ENCODE measurements around the gene EGFLAM. TPM values are rescaled to one million over a fixed set of nuclear protein-coding genes. Genes with fewer than 3 reads are reported as not detected.

The EGFLAM gene
- total and polyA plus RNA-seq, 9 of the 15 experiments (the other 6 are each of a cell fraction or from before 2014, with no cell fraction given) = 0.09 to 2.5 (median 1.0) TPM

- TF ChIP-seq E4F1 (CRISPR knock-in tag; IDR thresholded peaks at IDR 0.05; ENCODE audit: borderline replicate concordance) = no peak
- no peak for TF ChIP-seq RBM22 (IDR thresholded peaks at IDR 0.05; ENCODE audit: low read depth, low read length, poor library complexity, severe bottlenecking)
- no peak for TF ChIP-seq YBX1 (IDR thresholded peaks at IDR 0.05)
- TF ChIP-seq RAD21 (CRISPR knock-in tag; conservative IDR thresholded peaks at IDR 0.05 in 1 of 2, IDR thresholded peaks at IDR 0.05 in 1 of 2) = 0 out of 4 replicates have a peak, but pooled peaks of 1 of the 2 experiments have one; percentile 26
- TF ChIP-seq, protein P1, sequence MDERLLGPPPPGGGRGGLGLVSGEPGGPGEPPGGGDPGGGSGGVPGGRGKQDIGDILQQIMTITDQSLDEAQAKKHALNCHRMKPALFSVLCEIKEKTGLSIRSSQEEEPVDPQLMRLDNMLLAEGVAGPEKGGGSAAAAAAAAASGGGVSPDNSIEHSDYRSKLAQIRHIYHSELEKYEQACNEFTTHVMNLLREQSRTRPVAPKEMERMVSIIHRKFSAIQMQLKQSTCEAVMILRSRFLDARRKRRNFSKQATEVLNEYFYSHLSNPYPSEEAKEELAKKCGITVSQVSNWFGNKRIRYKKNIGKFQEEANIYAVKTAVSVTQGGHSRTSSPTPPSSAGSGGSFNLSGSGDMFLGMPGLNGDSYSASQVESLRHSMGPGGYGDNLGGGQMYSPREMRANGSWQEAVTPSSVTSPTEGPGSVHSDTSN (CRISPR knock-in tag; IDR thresholded peaks at IDR 0.05; ENCODE audit: low read depth) = no peak
- TF ChIP-seq, protein P1 (tag; conservative IDR thresholded peaks at IDR 0.05; ENCODE audit: low read depth) = peak; percentile 53; the same call in 1 of the 2 replicates
- TF ChIP-seq, protein P2, sequence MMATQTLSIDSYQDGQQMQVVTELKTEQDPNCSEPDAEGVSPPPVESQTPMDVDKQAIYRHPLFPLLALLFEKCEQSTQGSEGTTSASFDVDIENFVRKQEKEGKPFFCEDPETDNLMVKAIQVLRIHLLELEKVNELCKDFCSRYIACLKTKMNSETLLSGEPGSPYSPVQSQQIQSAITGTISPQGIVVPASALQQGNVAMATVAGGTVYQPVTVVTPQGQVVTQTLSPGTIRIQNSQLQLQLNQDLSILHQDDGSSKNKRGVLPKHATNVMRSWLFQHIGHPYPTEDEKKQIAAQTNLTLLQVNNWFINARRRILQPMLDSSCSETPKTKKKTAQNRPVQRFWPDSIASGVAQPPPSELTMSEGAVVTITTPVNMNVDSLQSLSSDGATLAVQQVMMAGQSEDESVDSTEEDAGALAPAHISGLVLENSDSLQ (IDR thresholded peaks at IDR 0.05) = peak; percentile 85
- peak; percentile 29 to 54 (median 39); a peak in 5 of 6 replicates for TF ChIP-seq CTCF (IDR thresholded peaks at IDR 0.05 in 2 of 3, conservative IDR thresholded peaks at IDR 0.05 in 1 of 3; ENCODE audit: insufficient read depth in 2 of 3, low read depth in 1 of 3, low read length in 3 of 3)
- no peak for TF ChIP-seq ETV5 (CRISPR knock-in tag; IDR thresholded peaks at IDR 0.05; ENCODE audit: low read depth)
- TF ChIP-seq POLR2A (conservative IDR thresholded peaks at IDR 0.05) = no peak
Measured at GRCh38 chr5:38483805-38484398, 225.5 kb downstream of the EGFLAM start (continued).

Data from K562 (cell line).